Glomerular visceral epithelial cell (primary cell): ENCODE data around the gene POLR2F.

ENCODE experiments used
- DNase-seq: peaks from one replicate; pipeline ENCODE4 v3.0.0-alpha.2; 2016; ENCODE audit errors: extremely low spot score

The POLR2F gene

GRCh38 chr22:38006906-38007305, 53.4 kb downstream of the POLR2F start:
- DNase-seq: no peak

- DNase-seq: no peak
Measured at GRCh38 chr22:38007330-38007902, 53.9 kb downstream of the POLR2F start.

GRCh38 chr22:38009000-38009806, 55.7 kb downstream of the POLR2F start:
- no peak for DNase-seq

- DNase-seq: no peak
Measured at GRCh38 chr22:38012604-38013072, 59.1 kb downstream of the POLR2F start.

GRCh38 chr22:38014083-38014482, 60.6 kb downstream of the POLR2F start:
- no peak for DNase-seq

- no peak for DNase-seq
Measured at GRCh38 chr22:38016182-38017151, 63.0 kb downstream of the POLR2F start.

GRCh38 chr22:38017272-38017920, 63.9 kb downstream of the POLR2F start:
- DNase-seq: peak; percentile 30

- no peak for DNase-seq
Measured at GRCh38 chr22:38017939-38018885, 64.7 kb downstream of the POLR2F start.
